ENCODE results near the gene LPCAT1.
"Not testable (repeated sequence)": the region's sequence is repeated elsewhere in the genome, so short reads cannot be mapped to it uniquely, and the experiment has no call there.

The LPCAT1 gene

GRCh38 chr5:1521671-1522600, 1.8 kb downstream of the LPCAT1 start:
- no peak for DNase-seq (ENCODE audit: low spot score)

DNA sequence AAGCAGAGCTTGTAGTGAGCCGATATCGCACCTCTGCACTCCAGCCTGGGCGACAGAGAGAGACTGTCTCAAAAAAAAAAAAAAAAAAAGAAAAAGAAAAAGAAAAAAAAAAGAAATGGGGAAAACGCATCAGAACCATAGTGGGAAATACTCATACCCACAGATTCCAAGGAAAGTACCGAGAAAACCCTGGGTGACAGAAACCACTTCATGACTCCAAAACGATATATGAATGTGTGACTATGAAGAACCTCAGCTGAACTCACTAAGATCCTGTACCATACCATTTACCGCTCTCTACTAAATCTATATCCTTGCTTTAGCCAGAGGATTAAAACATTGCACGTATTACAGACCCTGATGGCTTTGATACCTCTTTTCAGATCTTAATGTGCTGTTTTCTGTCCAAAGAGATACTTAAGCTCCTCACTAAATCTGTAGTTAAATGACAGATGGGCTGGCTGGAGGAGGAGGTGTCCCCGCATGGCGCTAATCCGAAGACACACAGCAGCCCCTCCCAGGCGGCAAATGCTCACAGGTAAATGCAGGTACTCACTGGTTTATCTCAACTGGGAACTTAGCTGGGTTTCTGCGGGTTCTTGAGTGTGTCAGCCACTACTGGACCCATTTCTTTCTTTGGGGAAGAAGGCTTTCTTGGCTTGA, 2.8 kb downstream of the LPCAT1 start:
- no peak for DNase-seq (ENCODE audit: low spot score)

DNA sequence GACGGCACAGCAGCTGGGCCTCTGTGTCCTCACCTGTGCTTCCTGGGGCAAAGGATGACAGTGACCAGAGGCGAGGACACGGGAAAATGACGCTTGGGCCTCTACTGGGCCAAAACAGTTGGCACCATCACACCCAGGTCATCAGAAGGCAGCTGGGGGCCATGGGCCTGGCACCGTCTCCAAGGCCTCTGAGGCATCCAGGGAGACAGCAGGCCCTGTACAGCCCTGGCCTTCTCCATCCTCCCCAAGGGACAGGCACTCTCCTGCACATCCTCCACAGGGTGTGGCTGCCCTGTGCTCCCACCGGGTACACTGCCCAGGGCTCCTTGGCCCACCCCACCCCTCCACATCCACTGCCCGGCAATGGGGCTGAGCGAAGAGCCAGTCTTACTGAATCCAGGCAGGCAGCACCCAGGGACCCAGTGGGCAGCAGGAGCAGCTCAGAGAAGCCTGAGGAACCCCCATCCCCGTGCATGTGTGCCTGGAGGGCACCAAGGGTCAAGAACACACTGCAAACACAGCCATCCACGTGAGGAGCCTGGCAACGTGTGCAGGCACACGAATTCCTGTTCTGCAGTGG, 4.0 kb downstream of the LPCAT1 start:
- DNase-seq (ENCODE audit: low spot score) = no peak

GRCh38 chr5:1517838-1518237, 5.9 kb downstream of the LPCAT1 start:
- no peak for DNase-seq (ENCODE audit: low spot score)

- DNase-seq (ENCODE audit: low spot score) = no peak
These were observed 6.9 kb downstream of the LPCAT1 start for GRCh38 chr5:1516615-1517601.

DNA sequence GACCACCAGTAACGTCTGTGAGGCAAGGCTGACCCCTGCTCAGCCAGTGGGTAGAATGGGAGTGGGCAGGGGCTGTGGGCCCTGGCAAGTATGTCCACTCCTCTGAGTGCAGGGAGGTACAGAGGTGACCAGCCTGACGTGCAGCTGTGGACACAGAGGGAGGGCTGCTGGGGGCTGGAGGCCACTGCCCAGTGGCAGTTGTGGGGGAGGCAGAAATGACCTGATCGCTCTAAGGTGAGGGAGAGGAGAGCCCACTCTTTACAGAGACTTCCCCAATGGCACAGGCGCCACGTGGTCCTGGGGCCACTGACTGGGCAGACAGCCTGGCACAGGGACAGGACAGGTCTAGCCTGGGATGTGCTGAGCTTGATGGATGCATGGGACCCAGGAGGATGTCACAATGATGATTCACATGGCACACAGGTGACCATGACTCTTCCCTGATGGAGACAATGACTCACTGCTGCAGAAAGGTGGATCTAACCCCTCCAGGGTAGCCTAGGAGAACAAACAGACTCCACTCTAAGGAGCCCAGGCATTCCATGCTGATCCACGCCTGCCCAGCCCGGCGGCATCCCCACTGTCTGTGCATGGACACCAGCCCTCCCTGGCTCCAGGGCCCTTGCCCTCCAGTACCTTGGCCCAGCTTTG, 7.7 kb downstream of the LPCAT1 start:
- no peak for DNase-seq (ENCODE audit: low spot score)

DNA sequence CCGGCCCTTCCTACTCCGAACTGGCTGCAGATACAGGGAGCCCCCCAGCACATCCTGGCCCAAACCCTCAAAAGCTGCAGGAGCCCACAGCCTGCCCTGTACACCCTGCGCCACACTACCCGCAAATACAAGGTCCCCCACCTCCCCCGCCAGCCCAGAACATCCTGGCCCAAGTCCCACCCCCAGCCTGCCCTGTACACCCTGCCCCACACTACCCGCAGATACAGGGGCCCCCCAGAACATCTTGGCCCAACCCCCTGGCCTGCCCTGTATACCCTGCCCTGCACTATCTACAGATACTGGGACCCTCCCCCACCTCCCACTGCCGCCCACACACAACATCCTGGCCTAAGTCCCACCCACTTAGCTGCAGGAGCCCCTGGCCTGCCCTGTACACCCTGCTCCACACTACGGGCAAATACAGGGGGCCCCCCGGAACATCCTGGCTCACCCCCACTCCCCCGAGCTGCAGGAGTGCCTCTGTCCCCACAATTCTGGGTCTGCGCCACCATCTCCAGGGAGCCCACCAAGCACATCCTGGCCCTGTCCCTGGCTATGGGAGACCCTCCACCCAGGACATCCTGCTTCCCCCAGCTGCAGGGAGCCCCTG, 8.3 kb downstream of the LPCAT1 start:
- no peak for DNase-seq (ENCODE audit: low spot score)

- not testable (repeated sequence) for DNase-seq (ENCODE audit: low spot score)
These were observed 8.9 kb downstream of the LPCAT1 start for GRCh38 chr5:1514819-1515310.

- DNase-seq (ENCODE audit: low spot score) = no peak
These were observed 9.5 kb downstream of the LPCAT1 start for GRCh38 chr5:1514027-1514818.

GRCh38 chr5:1513326-1514026, 10.3 kb downstream of the LPCAT1 start:
- no peak for DNase-seq (ENCODE audit: low spot score)

DNA sequence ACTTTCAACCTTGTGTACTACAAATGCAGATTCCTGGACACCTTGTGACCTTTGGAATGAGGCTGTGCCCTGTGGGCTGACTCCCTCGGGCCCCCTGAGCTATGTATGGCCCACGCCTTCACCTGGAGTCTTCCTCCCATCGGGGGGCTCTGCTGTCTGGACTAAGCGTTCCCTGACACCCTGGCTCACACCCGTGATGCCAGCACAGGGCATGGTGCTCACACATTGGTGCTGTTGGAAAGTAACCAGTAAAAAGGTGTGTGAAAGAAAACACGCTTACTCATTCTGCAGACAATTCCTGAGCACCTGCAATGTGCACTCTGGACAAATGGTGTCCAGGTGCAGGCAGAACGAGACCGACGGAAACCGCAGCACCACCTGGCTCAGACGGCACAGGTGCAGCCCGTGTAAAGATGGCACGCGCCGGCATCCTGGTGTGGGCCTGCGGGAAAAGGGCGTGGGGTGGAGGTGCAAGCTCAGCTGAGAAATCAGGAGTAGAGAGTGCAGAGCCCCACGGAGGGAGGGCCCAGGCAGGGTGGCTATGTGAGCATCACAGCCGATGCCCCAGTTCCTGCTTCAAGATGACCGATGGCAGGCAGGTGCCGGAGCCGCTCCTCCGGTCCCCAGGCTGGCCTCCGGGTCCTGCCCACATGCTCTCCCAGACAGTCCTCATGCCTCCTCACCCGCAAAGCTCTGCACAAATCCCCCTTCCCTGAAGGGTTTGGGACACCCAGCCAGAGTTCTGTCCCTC, 11.0 kb downstream of the LPCAT1 start:
- DNase-seq (ENCODE audit: low spot score) = no peak

GRCh38 chr5:1511651-1512540, 11.9 kb downstream of the LPCAT1 start:
- no peak for DNase-seq (ENCODE audit: low spot score)

GRCh38 chr5:1511048-1511447, 12.7 kb downstream of the LPCAT1 start:
- DNase-seq (ENCODE audit: low spot score) = no peak

DNA sequence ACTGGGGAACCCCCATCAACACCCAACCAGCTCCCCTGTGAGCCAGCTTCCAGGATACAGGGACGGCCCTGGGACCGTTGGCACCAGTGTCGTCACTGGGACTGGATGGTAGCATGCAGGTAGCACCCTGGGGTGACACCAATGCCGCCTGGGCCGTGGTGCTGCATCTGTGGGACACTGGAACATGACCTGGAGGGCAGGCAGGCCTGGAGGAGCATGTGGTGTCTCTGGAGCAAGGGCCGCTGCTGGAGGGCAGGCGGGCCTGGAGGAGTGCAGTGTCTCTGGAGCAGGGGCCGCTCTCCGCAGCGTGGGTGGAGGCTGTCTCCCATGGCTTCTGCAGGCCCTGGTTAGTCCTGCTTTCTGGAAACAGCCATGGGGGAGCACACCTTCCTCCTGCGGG, 13.1 kb downstream of the LPCAT1 start:
- DNase-seq (ENCODE audit: low spot score) = no peak

DNA sequence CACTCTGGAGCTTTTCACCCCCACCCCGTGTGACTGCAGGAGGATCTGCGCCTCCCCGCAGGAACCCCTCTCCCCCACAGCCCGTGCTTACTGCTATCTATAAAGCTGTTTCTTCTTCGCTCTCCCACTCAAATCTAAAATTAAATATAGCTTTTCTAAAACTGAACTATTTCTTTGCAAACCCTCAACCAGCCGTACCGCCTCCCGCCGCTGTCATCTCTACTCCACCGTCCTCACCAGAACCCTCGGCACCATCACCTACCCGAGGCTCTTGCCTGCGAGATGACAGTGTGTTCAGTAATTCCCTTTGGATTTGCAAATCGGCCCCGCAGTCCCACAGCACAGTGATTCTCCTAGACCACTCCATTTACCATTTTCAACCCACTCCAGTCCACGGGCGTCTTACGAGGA, 13.6 kb downstream of the LPCAT1 start:
- DNase-seq (ENCODE audit: low spot score) = no peak

GRCh38 chr5:1509346-1510085, 14.2 kb downstream of the LPCAT1 start:
- DNase-seq (ENCODE audit: low spot score) = no peak
